GM18868 (cell line): ENCODE data around the gene ERCC1.

Experiments
- ATAC-seq: cut with Tn5 transposase; IDR thresholded peaks from one replicate; pipeline ENCODE4 v1.9.1; 2021; ENCODE audit warnings: mild to moderate bottlenecking, moderate library complexity; ENCODE audit not compliant: unreplicated experiment

Gene ERCC1

GRCh38 chr19:45370410-45371204 lies 53.1 kb downstream of the ERCC1 start, which contains the start of gene ERCC2:
Gene ERCC2, minus strand, starts transcription at chr19:45370573. Its CDS starts 33 bp downstream, at chr19:45370540.
- peak; percentile 95 for ATAC-seq

GRCh38 chr19:45368737-45369340 lies 54.9 kb downstream of the ERCC1 start:
- ATAC-seq, result no peak

- no peak for ATAC-seq
Measured at GRCh38 chr19:45368127-45368526, 55.6 kb downstream of the ERCC1 start.

- ATAC-seq, result no peak
Measured at GRCh38 chr19:45364696-45365095, 59.0 kb downstream of the ERCC1 start.

GRCh38 chr19:45363861-45364459 lies 59.8 kb downstream of the ERCC1 start:
- no peak for ATAC-seq

- no peak for ATAC-seq
Measured at GRCh38 chr19:45362291-45362690, 61.4 kb downstream of the ERCC1 start.

- no peak for ATAC-seq
Measured at GRCh38 chr19:45361608-45362007, 62.1 kb downstream of the ERCC1 start.

GRCh38 chr19:45358213-45358792 lies 65.4 kb downstream of the ERCC1 start:
- no peak for ATAC-seq

- ATAC-seq, result no peak
Measured at GRCh38 chr19:45357445-45357783, 66.3 kb downstream of the ERCC1 start.
